Measurements from ENCODE around the gene MAPK13. TPM values are rescaled to one million over a fixed set of nuclear protein-coding genes. Genes with fewer than 3 reads are reported as not detected.
A peak's percentile ranks its signal among the peaks of the same experiment; 100 is the strongest.

The MAPK13 gene
- total RNA-seq, 3 donors from 2014 or later (not counting 1 experiment from before 2014, with no cell fraction given): 39.4 to 52.1 (median 49.9) TPM

DNA sequence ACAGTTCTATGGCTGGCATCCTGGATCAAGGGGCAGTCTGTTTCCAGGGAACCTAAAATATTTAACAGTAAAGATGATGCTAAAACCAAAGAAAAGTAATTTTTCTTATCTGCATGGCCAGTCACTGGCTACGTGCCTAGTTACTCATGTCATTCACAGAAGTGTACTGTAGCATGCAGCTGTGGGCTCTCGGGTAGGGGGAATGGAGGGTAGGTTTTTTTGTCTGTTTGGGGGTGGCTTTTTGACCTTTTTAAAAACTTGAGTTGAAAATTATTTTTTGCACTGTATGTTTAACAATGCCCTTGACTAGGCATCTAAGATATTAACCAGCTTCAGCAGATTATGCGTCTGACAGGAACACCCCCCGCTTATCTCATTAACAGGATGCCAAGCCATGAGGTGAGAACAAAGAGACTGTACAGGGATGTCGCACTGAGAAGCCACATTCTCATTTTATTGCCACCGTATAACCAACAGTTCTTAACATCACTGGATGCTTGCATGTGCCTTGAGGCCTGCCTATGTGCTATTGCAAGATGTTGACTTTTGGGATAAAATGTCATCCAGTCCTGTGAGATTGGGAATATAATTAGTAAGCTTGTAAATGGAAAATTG, 30.3 kb upstream of the MAPK13 start:
- WGBS (ENCODE audit: insufficient coverage): 12% methylated on average over 6 of the region's 6 CpGs
- no peaks in the 10 kb centered on the region for H3K9me3 ChIP-seq (ENCODE audit: control insufficient read depth, insufficient read depth, low read length)
- no peaks in the 10 kb centered on the region for H3K27me3 Mint-ChIP-seq (ENCODE audit: low read depth in 2 of 2)
- H3K9me3 Mint-ChIP-seq: no peaks in the 10 kb centered on the region
- ATAC-seq (peak; percentile 80 to 89 (median 87)), DNase-seq (peak in 1 of 2 donors; percentile 81)
- intact Hi-C loops (cut with micrococcal nuclease): loop anchor here (1.0 to 2.0 kb wide), 3 partner anchors 15 to 97 kb away; partner anchors contain the start of genes BRPF3 and MAPK14
- H3K36me3 ChIP-seq (ENCODE audit: control insufficient read depth, insufficient read depth, low read length): peaks cover 18% of the 10 kb centered on the region
- peak overlapping the region; percentile 78 for H3K27ac ChIP-seq (ENCODE audit: low read length)
- no peaks in the 10 kb centered on the region for H3K27me3 ChIP-seq (ENCODE audit: control insufficient read depth, insufficient read depth, low read length)
- TF ChIP-seq, protein P1, sequence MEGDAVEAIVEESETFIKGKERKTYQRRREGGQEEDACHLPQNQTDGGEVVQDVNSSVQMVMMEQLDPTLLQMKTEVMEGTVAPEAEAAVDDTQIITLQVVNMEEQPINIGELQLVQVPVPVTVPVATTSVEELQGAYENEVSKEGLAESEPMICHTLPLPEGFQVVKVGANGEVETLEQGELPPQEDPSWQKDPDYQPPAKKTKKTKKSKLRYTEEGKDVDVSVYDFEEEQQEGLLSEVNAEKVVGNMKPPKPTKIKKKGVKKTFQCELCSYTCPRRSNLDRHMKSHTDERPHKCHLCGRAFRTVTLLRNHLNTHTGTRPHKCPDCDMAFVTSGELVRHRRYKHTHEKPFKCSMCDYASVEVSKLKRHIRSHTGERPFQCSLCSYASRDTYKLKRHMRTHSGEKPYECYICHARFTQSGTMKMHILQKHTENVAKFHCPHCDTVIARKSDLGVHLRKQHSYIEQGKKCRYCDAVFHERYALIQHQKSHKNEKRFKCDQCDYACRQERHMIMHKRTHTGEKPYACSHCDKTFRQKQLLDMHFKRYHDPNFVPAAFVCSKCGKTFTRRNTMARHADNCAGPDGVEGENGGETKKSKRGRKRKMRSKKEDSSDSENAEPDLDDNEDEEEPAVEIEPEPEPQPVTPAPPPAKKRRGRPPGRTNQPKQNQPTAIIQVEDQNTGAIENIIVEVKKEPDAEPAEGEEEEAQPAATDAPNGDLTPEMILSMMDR (IDR thresholded peaks at IDR 0.05): no peak
- H3K4me3 ChIP-seq (ENCODE audit: low read length): no peak overlapping the region
- peak overlapping the region; percentile 84 for H3K4me3 Mint-ChIP-seq
- peaks cover 71 to 72% of the 10 kb centered on the region in 2 donors for H3K4me1 Mint-ChIP-seq
- H3K27ac Mint-ChIP-seq: peak overlapping the region; percentile 92 to 96
- H3K36me3 Mint-ChIP-seq: no peaks in the 10 kb centered on the region
- peaks cover 46% of the 10 kb centered on the region for H3K4me1 ChIP-seq (ENCODE audit: control insufficient read depth, insufficient read depth, low read length)

DNA sequence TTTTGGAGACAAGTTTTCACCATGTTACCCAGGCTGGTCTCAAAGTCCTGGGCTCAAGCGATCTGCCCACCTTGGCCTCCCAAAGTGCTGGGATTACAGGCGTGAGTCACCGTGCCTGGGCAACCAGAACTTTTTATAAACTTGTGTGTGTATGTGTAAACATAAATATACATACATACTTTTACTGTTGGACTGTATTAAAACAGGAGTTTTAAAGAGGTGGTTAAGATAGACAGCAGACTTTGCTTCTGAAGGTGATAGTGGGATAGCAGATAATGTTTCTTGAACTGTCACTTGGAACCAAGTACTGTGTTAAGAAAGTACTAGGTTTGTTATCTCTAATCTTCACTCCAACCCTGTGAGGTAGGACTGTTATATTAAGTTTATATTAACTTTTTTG, 28.6 kb upstream of the MAPK13 start:
- TF ChIP-seq, protein P1 (IDR thresholded peaks at IDR 0.05): no peak
- Histone ChIP-seq H3K36me3 (ENCODE audit: control insufficient read depth, insufficient read depth, low read length) (peaks cover 21% of the 10 kb centered on the region), H3K27ac (ENCODE audit: low read length) (peak overlapping the region; percentile 78), H3K4me3 (ENCODE audit: low read length) (no peak overlapping the region), H3K27me3 (ENCODE audit: control insufficient read depth, insufficient read depth, low read length) (no peaks in the 10 kb centered on the region), H3K9me3 (ENCODE audit: control insufficient read depth, insufficient read depth, low read length) (no peaks in the 10 kb centered on the region), H3K4me1 (ENCODE audit: control insufficient read depth, insufficient read depth, low read length) (peaks cover 39% of the 10 kb centered on the region)
- intact Hi-C loops (cut with micrococcal nuclease): no loop called here
- H3K4me3 Mint-ChIP-seq: peak overlapping the region; percentile 37
- WGBS (ENCODE audit: insufficient coverage): 100% methylated on average over 1 of the region's 3 CpGs
- no peak for ATAC-seq
- H3K36me3 Mint-ChIP-seq: peaks cover 8% of the 10 kb centered on the region
- H3K27me3 Mint-ChIP-seq (ENCODE audit: low read depth in 2 of 2): no peaks in the 10 kb centered on the region
- DNase-seq: no peak
- peak overlapping the region; percentile 92 to 96 for H3K27ac Mint-ChIP-seq
- H3K4me1 Mint-ChIP-seq: peaks cover 65 to 70% of the 10 kb centered on the region in 2 donors
- no peaks in the 10 kb centered on the region for H3K9me3 Mint-ChIP-seq

DNA sequence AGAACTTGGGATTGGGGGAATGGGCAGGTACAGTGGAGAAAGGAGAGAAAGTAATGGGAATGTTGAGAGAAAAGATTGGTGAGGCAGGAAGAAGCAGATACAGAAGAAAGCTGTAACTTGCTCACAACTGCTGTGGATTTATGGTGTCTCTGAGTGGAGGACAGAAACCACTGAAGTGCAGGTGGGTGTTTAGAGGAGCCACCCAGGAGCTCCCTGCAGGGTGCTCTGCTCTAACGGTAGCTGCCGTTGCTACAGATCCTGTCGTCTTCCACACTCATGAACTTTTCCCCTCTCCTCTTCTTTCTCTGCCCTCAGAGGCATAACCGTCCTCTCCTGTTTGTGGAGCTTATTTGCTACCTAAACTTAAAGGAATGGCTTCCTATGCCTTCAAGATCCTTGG, 27.5 kb upstream of the MAPK13 start:
- Mint-ChIP-seq H3K27me3 (ENCODE audit: low read depth in 2 of 2) (no peaks in the 10 kb centered on the region), H3K4me1 (peaks cover 61 to 68% of the 10 kb centered on the region in 2 donors), H3K27ac (peak overlapping the region; percentile 92 to 96), H3K36me3 (peaks cover 13% of the 10 kb centered on the region), H3K9me3 (no peaks in the 10 kb centered on the region), H3K4me3 (no peak overlapping the region)
- TF ChIP-seq, protein P1 (IDR thresholded peaks at IDR 0.05): no peak
- DNase-seq: no peak
- Histone ChIP-seq H3K27me3 (ENCODE audit: control insufficient read depth, insufficient read depth, low read length) (no peaks in the 10 kb centered on the region), H3K27ac (ENCODE audit: low read length) (peak overlapping the region; percentile 22), H3K9me3 (ENCODE audit: control insufficient read depth, insufficient read depth, low read length) (no peaks in the 10 kb centered on the region), H3K36me3 (ENCODE audit: control insufficient read depth, insufficient read depth, low read length) (peaks cover 26% of the 10 kb centered on the region), H3K4me3 (ENCODE audit: low read length) (no peak overlapping the region), H3K4me1 (ENCODE audit: control insufficient read depth, insufficient read depth, low read length) (peaks cover 39% of the 10 kb centered on the region)
- ATAC-seq: no peak
- intact Hi-C loops (cut with micrococcal nuclease): no loop called here
- WGBS (ENCODE audit: insufficient coverage): 73% methylated on average over 3 of the region's 4 CpGs

DNA sequence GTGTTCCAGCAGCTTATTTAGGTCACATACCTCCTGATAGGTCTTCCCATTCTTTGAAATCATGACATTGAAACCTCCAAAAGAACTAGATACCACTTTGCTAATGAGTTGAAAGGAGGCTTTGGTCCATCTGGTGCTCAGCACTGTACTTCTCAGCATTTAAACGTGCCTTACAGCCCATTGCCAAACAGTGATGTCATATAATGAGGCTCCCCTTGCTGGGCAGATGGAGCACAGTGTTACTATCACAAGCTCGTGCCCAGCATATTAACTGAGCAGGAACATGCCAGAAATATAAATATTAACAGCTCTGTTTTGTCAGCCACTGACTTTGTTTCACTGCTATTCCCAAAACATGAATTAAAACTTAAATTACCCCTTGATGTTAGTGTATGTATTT, 25.5 kb upstream of the MAPK13 start:
- intact Hi-C loops (cut with micrococcal nuclease): no loop called here
- DNase-seq: no peak
- Mint-ChIP-seq H3K4me3 (no peak overlapping the region), H3K9me3 (no peaks in the 10 kb centered on the region), H3K27ac (peak overlapping the region; percentile 65), H3K36me3 (peaks cover 21% of the 10 kb centered on the region), H3K27me3 (ENCODE audit: low read depth in 2 of 2) (no peaks in the 10 kb centered on the region), H3K4me1 (peaks cover 54 to 64% of the 10 kb centered on the region in 2 donors)
- H3K4me1 ChIP-seq (ENCODE audit: control insufficient read depth, insufficient read depth, low read length): peaks cover 39% of the 10 kb centered on the region
- no peak overlapping the region for H3K4me3 ChIP-seq (ENCODE audit: low read length)
- TF ChIP-seq, protein P1 (IDR thresholded peaks at IDR 0.05): no peak
- H3K27me3 ChIP-seq (ENCODE audit: control insufficient read depth, insufficient read depth, low read length): no peaks in the 10 kb centered on the region
- WGBS (ENCODE audit: insufficient coverage): 90% methylated on average over 2 of the region's 2 CpGs
- no peak overlapping the region for H3K27ac ChIP-seq (ENCODE audit: low read length)
- H3K36me3 ChIP-seq (ENCODE audit: control insufficient read depth, insufficient read depth, low read length): peaks cover 37% of the 10 kb centered on the region
- no peak for ATAC-seq
- H3K9me3 ChIP-seq (ENCODE audit: control insufficient read depth, insufficient read depth, low read length): no peaks in the 10 kb centered on the region

All from natural killer cell (primary cell).